HG03045 (cell line): ENCODE measurements around the gene HUWE1.

Experiments
- ATAC-seq: cut with Tn5 transposase; IDR thresholded peaks from one replicate; pipeline ENCODE4 v1.9.1; 2021; ENCODE audit warnings: mild to moderate bottlenecking, moderate library complexity; ENCODE audit not compliant: unreplicated experiment

Gene HUWE1

DNA sequence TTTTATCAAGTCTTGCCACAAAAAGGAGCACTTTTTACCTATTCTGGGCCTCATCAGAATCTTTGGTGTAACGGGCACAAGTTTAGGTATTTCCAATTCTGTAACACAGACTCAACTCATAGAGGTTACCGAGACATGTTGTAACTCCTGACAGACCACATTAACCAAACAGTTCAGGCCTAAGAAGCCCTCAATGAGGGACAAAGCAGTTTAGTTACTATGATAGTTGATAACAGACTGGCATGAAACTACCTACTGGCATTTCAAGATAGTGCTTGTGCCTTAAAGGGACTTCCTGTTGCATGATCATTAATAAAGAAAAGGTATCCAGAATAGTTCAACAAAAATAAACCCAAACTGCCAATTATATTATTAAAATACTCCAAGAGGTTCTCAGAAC lies 64.1 kb downstream of the HUWE1 start:
- ATAC-seq = no peak

DNA sequence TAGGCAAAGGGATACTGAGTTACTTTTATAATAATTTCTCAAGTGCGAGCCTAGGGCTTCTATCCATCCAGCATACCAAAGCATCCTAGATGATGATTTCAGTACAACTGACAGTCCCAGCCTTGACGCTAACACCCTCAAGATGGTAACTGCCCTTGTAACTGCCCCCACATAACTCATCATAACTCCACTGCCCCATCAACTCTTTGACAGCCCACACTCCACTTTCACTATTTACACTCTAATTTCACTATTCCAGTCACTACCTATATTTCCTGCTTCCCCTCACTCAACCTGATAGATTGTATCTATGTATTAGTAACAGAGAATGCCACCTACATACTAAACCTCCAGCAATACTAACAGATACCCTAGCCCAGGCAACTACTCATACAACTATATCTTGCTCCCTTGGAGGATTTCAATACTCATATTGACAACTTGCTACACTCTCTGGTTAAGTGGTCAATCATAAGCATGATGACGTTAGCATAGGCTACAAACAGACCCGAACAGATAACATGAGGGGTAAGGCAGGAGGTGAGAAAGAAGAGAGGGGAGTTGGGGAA lies 65.0 kb downstream of the HUWE1 start:
- no peak for ATAC-seq

DNA sequence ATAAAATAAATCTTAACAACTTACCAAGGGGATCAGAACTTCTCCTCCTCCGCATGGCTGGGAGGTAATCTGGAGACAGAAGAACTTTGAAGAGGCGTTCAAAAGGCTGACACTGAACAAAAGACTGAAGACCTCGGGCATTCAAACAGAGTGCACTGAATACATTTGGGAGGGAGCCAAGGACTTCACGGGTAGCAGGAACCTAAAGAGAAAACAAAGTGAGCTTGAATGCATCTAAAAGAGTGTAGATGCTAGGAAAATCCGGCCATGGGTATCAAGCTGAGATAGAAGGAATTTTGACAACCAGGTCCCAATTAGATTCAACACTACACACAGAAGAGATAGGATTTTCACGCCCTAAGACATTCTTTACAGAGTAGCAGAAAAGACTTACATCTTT lies 69.6 kb downstream of the HUWE1 start:
- no peak for ATAC-seq

DNA sequence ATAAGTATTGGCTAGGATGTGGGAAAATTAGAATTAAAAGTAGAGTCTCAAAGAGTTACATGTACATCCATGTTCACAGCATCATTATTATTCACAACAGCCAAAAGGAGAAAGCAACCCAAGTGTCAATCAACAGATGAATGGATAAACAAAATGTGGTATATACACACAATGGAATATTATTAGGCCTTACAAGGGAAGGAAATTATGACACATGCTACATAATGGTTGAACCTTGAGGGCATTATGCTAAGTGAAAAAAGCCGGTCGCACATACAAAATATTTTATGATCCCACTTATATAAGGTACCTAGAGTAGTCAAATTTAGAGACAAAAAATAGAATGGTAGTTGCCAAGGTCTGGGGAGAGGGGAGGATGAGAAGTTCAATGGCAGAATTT lies 80.1 kb downstream of the HUWE1 start:
- no peak for ATAC-seq

DNA sequence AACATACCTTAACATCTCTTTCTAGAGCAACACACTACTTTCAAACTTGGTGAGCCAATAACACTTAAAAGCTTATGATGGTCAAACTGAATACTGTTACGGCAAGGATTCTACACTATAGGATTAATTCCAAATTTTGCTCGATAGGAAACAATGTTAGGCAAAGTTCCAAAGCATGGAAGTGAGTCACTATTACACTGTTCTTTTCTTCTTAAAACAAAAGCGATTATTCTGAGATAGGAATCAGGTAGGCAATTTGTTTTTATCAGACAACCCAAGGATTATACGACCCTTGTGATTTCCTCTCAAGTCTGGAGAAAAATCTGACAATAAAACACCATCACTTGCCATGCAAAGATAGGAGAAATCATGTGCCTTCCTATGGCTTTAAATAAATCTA lies 81.5 kb downstream of the HUWE1 start:
- no peak for ATAC-seq

DNA sequence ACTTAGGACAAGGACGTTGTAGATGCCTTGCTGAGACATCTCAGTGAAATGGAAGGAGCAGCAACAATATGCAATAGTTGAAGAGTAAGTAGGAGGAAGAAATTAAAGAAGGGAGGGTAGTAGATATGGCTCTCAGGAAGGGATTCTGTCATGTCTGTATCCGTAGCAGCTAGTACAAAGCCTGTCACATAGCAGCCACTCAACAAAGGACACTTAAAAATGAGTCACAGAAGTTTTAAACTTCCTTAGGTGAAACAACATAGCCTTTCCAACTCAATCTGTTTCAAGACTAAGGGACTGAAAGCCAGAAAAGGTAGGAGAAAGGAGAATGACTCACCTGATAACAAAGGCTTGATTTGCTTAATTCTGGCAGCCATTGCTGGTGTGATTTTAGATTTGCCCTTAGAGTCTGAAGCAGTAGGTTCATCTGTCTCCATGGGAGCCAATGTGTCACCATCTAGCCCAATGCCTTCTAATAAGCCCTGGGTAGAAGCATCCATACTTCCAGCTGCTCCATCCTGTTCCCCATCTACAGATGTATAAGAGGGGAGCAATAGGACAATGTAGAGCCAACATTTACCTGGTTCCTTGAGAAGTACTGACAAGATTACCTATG lies 86.6 kb downstream of the HUWE1 start:
- no peak for ATAC-seq

DNA sequence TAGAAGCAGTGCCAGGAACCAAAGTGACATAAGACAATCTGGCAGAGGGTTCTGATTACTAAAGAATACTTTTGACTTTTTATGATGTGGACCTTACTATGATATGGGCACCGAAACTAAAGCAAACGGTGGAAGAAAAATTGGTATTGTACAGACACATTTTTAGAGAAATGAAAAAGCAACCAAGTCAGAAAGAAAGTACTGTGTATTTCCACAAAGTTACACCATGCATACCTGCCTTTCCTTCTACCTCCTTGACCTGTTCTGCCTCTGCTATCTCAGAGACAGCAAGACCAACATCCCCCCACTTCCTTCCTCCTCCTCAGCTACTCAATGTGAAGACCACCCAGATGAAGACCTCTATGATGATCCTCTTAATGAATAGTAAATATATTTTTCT lies 88.3 kb downstream of the HUWE1 start:
- no peak for ATAC-seq

DNA sequence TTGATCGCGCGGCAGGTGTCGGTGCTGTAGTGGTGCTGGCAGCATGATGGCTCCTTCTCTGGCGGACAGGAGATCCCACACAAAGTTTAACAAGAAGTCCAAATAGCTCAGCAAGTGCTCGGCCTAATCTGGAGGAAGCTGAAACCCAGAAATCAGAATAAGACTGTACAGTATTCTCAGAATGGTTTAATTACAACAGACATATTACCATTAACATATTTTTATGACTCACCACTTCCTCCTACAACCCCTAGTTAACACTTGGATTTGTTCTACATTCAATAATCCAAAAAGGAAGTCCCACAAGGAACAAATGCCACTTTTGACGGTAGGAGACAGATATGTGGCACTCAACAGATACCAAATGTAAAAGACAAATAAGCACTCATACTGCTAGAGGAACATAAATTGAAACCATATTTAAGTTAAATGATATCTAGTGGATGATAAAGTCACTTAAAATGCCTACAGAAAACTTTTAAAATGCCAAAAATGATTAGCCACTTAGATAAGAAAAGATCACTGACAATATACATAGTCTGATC lies 91.2 kb downstream of the HUWE1 start:
- ATAC-seq = no peak

DNA sequence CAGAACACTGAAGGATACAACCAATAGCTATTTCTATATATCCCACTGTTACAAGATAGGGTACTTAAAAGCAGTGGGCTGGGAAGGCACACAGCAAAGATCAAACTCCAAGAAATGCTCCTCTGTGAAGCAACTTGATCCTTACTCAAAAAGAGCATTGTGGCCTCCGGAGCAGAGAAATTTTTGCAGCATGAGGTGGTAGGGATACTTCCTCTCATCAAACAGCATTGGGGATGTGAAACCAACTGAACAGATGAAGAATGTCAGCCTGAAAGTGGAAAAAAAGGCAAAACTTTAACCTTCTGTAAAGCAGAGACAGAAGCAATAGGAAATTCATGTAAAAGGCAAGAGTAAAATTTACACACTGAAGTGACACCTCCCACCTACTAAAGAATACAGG lies 92.2 kb downstream of the HUWE1 start:
- no peak for ATAC-seq

DNA sequence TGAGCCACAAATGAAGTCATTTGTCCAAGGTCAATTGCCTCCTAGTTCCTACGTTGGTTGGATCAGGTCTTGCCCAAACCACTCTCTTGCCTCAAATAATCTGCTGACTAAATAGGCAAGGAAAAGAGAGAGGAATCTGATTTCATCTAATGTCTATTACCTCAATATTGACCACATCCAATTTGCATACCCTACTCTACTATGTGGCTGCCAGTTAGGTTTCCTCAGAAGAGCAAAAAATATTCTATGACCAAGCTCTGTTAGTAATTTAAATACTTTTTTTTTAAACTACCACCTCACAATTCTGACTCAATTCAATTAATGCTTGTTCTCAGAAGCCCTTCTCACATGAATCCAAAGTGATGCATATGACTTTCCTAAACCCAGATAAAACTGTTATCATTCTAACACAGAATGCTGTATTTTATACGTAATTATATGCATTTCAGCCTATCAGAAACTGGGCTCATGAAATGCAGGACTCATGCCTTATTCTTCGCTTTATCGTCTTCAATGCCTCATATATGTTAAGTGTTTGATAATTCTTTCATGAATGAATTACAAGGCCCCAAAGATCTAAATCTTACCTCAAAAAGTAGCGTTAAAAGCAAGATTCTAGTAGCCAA lies 98.6 kb downstream of the HUWE1 start:
- no peak for ATAC-seq

DNA sequence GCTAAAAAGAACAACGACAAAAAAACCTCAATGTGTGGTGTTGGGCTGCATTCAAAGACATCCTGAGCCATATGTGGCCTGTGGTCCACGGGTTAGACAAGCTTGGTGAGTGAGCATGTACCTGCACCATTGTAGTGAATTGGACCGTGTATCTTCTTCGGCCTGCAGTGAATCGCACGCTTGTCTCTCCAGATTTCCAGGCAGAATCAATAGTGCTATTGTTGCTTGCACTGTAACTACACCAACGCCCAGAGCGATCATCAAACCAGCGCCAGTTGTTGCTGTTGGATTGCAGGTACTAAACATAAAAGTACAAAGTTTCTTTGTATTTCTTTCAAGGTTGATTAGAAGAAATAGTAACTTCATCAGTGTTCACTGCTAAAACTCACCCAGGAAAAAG lies 101.6 kb downstream of the HUWE1 start:
- no peak for ATAC-seq

DNA sequence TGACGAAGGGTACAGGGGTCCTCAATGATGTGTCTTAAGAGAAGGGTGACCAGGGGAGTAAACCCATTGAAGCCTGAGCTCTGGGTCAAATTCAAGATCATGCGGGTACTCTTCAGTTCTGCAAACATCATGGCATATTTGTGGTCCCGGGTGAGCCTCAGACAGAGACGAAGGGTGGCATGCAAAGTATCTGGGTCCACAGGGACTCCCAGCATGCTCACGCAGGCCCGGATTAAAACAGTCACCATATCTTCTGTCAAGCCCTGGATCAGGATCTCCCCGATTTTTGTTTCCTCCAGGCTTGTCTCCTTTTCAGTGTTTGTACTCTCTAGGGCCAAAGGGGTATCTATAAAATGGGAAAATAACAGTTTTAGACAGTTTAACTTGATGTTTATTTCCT lies 102.9 kb downstream of the HUWE1 start:
- ATAC-seq = no peak

DNA sequence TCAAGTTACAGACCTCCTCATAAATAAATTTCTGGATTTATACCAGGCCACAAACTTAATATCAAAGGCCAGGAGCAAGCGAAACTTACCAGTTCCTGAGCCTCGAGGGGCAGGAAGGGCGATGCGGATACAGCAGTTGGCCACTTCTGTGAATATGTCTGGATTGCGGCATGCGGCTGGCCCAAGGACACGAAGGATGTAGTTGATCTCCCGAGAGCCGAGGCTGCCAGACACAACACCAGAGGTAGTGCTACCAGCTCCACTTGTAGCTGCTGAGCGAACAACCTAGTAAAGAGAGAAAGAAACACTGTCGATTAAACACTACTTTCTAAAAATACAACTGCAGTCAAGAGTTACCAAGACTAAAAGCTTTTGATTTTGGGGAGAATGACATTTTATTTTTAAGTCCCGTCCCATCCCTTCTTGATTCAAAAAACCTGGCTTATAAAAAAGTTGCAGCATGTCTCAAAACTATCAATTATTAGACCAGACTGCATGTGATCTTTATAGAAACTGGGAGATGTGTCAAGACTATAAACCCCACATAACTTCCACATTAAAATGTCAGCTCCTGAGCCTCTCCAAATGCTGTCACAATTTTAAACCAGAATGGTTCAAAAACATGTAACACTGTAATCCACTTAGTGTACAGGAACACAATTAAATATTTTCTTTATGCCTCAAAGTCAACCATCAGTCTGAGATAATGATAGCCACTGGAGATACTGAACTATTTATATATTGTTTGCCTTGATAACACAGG lies 105.6 kb downstream of the HUWE1 start:
- ATAC-seq = no peak

DNA sequence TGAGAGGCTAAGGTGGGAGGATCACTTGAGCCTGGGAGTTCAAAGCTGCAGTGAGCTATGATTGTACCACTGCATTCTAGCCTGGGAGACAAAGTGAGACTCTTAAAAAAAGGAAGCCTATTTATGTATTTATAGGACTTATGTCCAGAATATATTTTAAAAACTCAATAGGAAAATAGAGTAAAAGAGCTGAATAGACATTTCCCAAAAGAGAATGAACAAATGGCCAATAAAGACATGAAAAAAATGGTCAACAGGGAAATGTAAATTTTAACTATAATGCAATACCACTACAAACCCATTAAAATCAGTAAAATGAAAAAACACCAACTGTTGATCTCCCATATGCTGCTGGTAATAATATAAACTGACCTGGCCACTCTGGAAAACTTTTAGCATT lies 115.0 kb downstream of the HUWE1 start:
- no peak for ATAC-seq

DNA sequence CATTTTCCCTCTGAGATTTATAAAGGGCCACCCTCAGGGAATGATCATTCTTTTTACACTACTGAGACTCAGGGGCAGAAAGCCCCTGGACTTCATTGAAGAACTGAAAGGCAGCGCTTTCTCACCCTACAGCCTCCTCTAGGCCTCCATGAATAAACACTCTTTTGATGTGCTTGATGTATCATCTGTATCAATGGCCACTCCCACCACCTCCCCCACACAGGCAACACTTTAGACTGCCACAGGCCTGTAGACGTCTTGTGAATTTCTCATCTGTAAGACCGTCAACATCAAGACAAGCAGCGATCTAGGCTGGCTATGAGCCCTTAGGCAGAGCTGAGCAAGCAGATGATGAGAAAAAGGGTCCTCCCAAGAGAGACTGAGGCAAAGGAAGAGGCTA lies 123.2 kb downstream of the HUWE1 start:
- ATAC-seq = no peak

DNA sequence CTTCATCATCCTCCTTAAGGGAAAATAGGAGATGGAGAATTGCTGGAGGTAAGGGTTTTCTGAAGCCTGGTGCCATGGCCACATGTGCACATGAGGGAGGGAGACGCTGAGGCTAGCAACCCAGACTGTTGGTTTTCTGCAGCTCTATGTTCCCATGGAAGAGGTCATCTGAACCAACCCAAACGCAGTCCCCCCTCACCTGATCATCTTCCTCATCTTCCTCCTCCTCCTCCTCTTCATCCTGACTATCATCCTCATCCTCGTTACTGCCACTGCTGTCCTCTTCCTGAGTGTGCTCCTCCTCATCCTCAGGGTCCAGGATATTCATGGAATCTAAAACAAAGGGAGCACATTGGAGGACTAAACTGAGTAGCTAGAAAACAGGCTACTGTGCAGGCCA lies 124.6 kb downstream of the HUWE1 start:
- no peak for ATAC-seq

DNA sequence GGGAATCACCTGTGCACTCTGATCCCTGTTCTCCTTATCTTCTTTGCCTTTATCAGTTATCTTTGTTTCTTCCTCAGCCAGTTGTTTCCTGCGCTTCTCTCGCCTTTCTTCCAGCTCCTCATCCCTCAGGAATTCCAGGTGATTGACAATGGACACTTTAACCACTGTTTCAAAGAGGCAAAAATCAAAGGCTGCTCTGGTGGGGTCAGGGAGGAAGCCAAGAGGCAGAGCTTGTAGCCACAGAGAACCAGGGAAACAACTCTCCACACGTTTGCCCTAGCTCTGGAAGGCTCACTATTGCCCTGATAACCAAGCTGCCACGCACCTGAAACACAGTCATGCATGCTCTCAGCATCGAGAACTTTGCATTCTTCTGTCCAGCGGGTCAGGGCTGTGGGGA lies 127.9 kb downstream of the HUWE1 start:
- no peak for ATAC-seq

DNA sequence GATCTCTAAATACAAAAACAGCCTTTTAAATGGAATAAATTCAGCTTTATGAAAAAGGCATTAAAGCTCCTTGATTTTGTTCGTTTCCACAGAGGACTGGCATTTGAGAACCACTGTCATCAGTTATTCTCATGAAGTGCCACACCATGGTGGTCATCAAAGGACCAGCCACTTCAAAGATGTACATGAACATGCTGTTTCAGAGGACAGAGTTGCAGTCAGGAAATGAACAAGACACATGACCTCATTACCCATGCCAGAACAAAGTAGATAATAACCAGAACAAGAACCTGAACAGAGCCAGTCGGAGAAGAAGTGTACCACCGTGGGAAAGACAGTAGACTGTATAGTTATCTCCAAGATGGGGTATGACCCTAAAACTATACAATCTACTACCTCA lies 129.7 kb downstream of the HUWE1 start:
- ATAC-seq = no peak

DNA sequence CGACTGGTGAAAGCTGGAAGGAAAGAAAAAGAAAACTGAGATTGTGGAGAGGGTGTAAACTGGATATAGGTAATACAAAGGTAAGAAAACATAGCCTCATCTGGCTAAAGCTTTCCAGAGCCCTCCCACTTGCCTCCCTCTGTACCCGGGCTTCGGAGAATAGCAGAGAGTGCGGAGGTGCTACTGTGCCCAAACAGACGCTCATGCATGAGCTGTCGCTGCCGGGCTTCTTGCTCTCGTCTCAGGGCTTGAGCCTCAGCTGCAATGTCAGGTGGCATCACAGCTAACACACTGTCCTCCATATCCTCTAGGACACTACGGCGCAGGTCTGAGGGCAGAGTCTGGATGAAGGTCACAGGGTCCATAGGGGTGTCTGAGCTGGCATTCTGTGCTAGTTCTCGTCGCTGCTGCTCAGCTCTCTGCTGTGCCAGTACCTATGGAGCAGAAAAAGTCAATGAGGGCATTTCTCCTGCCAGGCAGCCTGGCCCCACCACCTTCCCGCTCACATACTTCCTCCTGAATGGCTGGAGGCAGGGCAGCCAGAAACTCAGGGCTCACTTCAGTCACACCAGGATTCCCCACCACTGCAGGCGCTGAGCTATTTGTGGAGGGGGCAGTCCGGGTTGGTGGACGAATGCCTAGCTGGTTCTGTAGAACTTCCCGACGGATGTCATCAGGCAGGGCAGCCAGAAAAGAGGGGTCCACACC lies 135.6 kb downstream of the HUWE1 start:
- no peak for ATAC-seq

DNA sequence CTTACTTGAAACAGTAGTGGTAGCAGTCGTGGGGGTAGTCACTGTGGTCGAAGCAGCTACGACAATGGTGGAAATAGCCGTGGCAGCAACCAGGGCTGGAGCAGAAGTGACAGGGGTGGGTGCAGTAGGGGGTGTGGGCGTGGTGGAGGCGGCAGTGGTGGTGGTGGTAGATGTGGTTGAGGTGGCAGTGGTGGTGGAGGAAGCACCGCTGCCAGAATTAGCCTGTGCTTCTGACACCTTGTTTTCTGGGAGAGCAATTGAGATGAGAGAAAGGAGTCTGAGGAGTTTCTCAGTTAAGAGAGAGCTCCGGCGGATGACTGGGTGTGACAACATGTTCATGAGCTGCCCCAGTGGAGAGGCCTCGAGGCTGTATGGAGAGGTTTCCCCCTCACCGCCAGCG lies 138.9 kb downstream of the HUWE1 start:
- ATAC-seq = no peak

DNA sequence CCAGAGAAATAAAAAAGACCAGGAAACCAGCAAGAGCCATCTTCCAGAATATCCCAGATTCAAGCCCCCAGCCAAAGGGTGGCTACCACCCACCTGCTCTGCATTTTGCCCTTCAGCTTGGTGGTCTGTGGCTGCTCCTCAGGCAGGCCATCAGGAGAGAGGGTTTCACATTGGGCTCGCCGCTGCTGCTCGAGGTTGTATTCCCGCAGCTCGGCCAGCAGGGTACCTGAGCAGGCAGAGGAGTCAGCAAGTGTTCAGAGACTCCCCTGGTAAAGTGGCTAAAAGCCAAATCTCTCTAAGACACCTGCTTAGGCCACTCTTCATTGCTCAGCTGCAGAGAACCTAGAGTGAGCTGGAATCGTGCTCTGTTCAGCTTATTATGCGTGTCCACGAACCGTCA lies 141.6 kb downstream of the HUWE1 start:
- no peak for ATAC-seq
